PC-3 (cell line): ENCODE results near the gene CDC25A.

Experiments used
- CTCF ChIP-seq: fragments of 300-600 bp; sonication (generic); conservative IDR thresholded peaks from 2 replicates; pipeline ENCODE4 v1.5.1; 2017; ENCODE audit warnings: antibody characterized with exemption, low read depth, mild to moderate bottlenecking, low read length
- EZH2phosphoT487 ChIP-seq: fragments of 300-600 bp; sonication (generic); IDR thresholded peaks from 2 replicates; pipeline ENCODE4 v1.6.1; 2018; ENCODE audit warnings: mild to moderate bottlenecking, antibody characterized with exemption, low read length, borderline replicate concordance

GRCh38 chr3:48208076-48208475, 19.9 kb upstream of the CDC25A start:
- no peak for TF ChIP-seq CTCF
- TF ChIP-seq EZH2phosphoT487: no peak
